ENCODE results near the gene SYNCRIP.

- TF ChIP-seq CTCF (CRISPR knock-in tag; IDR thresholded peaks at IDR 0.05) (no peak), CCAR2 (optimal IDR thresholded peaks at IDR 0.05; ENCODE audit: low read depth, low read length) (no peak), TEAD3 (CRISPR knock-in tag; optimal IDR thresholded peaks at IDR 0.05; ENCODE audit: borderline replicate concordance) (no peak), GLMP (CRISPR knock-in tag; IDR thresholded peaks at IDR 0.05; ENCODE audit: borderline replicate concordance) (no peak), USF2 (IDR thresholded peaks at IDR 0.05; ENCODE audit: low read depth, low read length) (no peak), USF2 (CRISPR knock-in tag; IDR thresholded peaks at IDR 0.05; ENCODE audit: borderline replicate concordance) (no peak), JUNB (CRISPR knock-in tag; IDR thresholded peaks at IDR 0.05; ENCODE audit: borderline replicate concordance) (no peak), ZFP91 (CRISPR knock-in tag; IDR thresholded peaks at IDR 0.05; ENCODE audit: borderline replicate concordance) (no peak), HNRNPK (IDR thresholded peaks at IDR 0.05; ENCODE audit: low read depth, low read length, poor library complexity, severe bottlenecking) (no peak), ZNF274 (CRISPR knock-in tag; IDR thresholded peaks at IDR 0.05) (no peak), SMAD1 (CRISPR knock-in tag; IDR thresholded peaks at IDR 0.05; ENCODE audit: borderline replicate concordance, low read depth) (no peak), ZFAT (CRISPR knock-in tag; conservative IDR thresholded peaks at IDR 0.05) (no peak), ZSCAN29 (CRISPR knock-in tag; conservative IDR thresholded peaks at IDR 0.05) (no peak), CREB3 (CRISPR knock-in tag; IDR thresholded peaks at IDR 0.05) (no peak)
Observed at GRCh38 chr6:85628353-85628752, 14.3 kb downstream of the SYNCRIP start.

Data from HepG2 (cell line).